ENCODE data around the gene PARP6. TPM values are rescaled to one million over a fixed set of nuclear protein-coding genes. Genes with fewer than 3 reads are reported as not detected.

The PARP6 gene
- total and polyA plus RNA-seq, 8 donors, result 29.6 to 101 (median 63.6) TPM

- intact Hi-C loops (cut with DNase I; ENCODE audit: low total_unique reads), result no loop called here
- Histone ChIP-seq H3K27ac (no peak overlapping the region), H3K27me3 (no peaks in the 10 kb centered on the region), H3K4me1 (no peaks in the 10 kb centered on the region), H3K9me3 (no peaks in the 10 kb centered on the region), H3K36me3 (no peaks in the 10 kb centered on the region), H3K4me3 (no peak overlapping the region)
- TF ChIP-seq POLR2A (IDR thresholded peaks at IDR 0.05), result no peak
- TF ChIP-seq CTCF (IDR thresholded peaks at IDR 0.05), result no peak
- TF ChIP-seq EP300 (IDR thresholded peaks at IDR 0.05), result no peak
- TF ChIP-seq POLR2AphosphoS5 (IDR thresholded peaks at IDR 0.05), result no peak
- 48 to 64% (median 55%) methylated on average over 3 of the region's 3 CpGs for WGBS, 5 donors
- DNase-seq, result no peak
Measured at GRCh38 chr15:72285402-72285801, 13.0 kb upstream of the PARP6 start.

GRCh38 chr15:72284781-72285180 is 12.4 kb upstream of the PARP6 start:
- intact Hi-C loops (cut with DNase I; ENCODE audit: low total_unique reads), result loop anchor here (5.0 kb wide), 1 partner anchor 82 kb away; no protein-coding TSS in a partner anchor
- Histone ChIP-seq H3K27me3 (no peaks in the 10 kb centered on the region), H3K4me3 (no peak overlapping the region), H3K4me1 (no peaks in the 10 kb centered on the region), H3K9me3 (no peaks in the 10 kb centered on the region), H3K36me3 (no peaks in the 10 kb centered on the region), H3K27ac (no peak overlapping the region)
- 82 to 95% (median 93%) methylated on average over 1 of the region's 1 CpG for WGBS, 5 donors
- DNase-seq, result no peak
- TF ChIP-seq CTCF (IDR thresholded peaks at IDR 0.05) (no peak), POLR2AphosphoS5 (IDR thresholded peaks at IDR 0.05) (no peak), POLR2A (IDR thresholded peaks at IDR 0.05) (no peak), EP300 (IDR thresholded peaks at IDR 0.05) (no peak)

- H3K27ac ChIP-seq, result no peak overlapping the region
- no peaks in the 10 kb centered on the region for H3K36me3 ChIP-seq
- H3K27me3 ChIP-seq, result no peaks in the 10 kb centered on the region
- no peak for DNase-seq
- H3K4me3 ChIP-seq, result no peak overlapping the region
- 75 to 93% (median 87%) methylated on average over 3 of the region's 3 CpGs for WGBS, 5 donors
- TF ChIP-seq POLR2A (IDR thresholded peaks at IDR 0.05) (no peak), CTCF (IDR thresholded peaks at IDR 0.05) (no peak), POLR2AphosphoS5 (IDR thresholded peaks at IDR 0.05) (no peak), EP300 (IDR thresholded peaks at IDR 0.05) (no peak)
- H3K4me1 ChIP-seq, result no peaks in the 10 kb centered on the region
- intact Hi-C loops (cut with DNase I; ENCODE audit: low total_unique reads), result loop anchor here (5.0 kb wide), 1 partner anchor 79 kb away; no protein-coding TSS in a partner anchor
- no peaks in the 10 kb centered on the region for H3K9me3 ChIP-seq
Measured at GRCh38 chr15:72281713-72282112, 9.4 kb upstream of the PARP6 start.

GRCh38 chr15:72280751-72281150 is 8.4 kb upstream of the PARP6 start:
- no peak for DNase-seq
- TF ChIP-seq POLR2AphosphoS5 (IDR thresholded peaks at IDR 0.05), result no peak
- no peak for TF ChIP-seq POLR2A (IDR thresholded peaks at IDR 0.05)
- TF ChIP-seq EP300 (IDR thresholded peaks at IDR 0.05), result no peak
- TF ChIP-seq CTCF (IDR thresholded peaks at IDR 0.05), result no peak
- Histone ChIP-seq H3K27ac (no peak overlapping the region), H3K9me3 (no peaks in the 10 kb centered on the region), H3K4me3 (no peak overlapping the region), H3K4me1 (no peaks in the 10 kb centered on the region), H3K27me3 (no peaks in the 10 kb centered on the region), H3K36me3 (no peaks in the 10 kb centered on the region)
- intact Hi-C loops (cut with DNase I; ENCODE audit: low total_unique reads), result loop anchor here (5.0 kb wide), 1 partner anchor 78 kb away; no protein-coding TSS in a partner anchor
- whole genome bisulfite sequencing, 5 donors, result 56 to 89% (median 75%) methylated on average over 2 of the region's 2 CpGs

Data from stomach (tissue), 9 donors.